Measurements from ENCODE around the gene COL6A3. TPM values are rescaled to one million over a fixed set of nuclear protein-coding genes. Genes with fewer than 3 reads are reported as not detected.

Gene COL6A3
- total and polyA plus RNA-seq, 2 of the 13 experiments (the other 11 are each of a cell fraction or from before 2014, with no cell fraction given), result 0.03 TPM; not detected in 1

DNA sequence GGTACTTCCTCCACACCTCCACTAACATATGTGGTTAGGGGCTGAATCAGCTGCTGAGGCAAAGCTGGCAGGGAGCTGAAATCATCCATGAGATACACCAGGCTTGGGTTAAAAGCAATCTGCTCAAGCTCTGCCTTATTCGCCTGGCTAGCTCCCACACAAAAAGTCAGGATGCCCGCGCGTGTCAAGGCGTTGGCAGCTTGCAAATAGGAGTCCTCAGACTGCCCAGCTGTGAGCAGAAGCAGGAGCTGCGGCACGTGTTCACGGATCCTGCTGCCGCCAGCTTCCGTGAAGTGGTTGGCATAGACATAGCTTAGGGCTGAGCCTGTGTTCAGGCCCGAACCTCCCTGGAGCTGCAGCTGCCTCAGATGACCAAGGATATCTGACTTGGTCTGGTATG, 35.3 kb downstream of the COL6A3 start:
- FAIRE-seq, result no peak
- 42% methylated on average over 10 of the region's 11 CpGs for WGBS (ENCODE audit: low lambda C conversion rate)
- Histone ChIP-seq H4K20me1 (ENCODE audit: insufficient read depth, low read length) (no peaks in the 10 kb centered on the region), H2AFZ (ENCODE audit: low read length) (no peak overlapping the region), H3K36me3 (replicated peaks in 1 of 2; ENCODE audit: control insufficient read depth in 1 of 2, insufficient read depth in 2 of 2, low read length in 2 of 2) (no peaks in the 10 kb centered on the region), H3K4me2 (ENCODE audit: low read depth, low read length) (no peak overlapping the region), H3K27ac (ENCODE audit: extremely low read length, insufficient read depth, low read length) (no peak overlapping the region), H3K9me3 (ENCODE audit: low read length) (no peaks in the 10 kb centered on the region), H3K79me2 (ENCODE audit: insufficient read depth, low read length) (no peaks in the 10 kb centered on the region), H3K4me1 (ENCODE audit: insufficient read depth, low read length) (no peaks in the 10 kb centered on the region), H3K27me3 (ENCODE audit: control insufficient read depth in 1 of 2, insufficient read depth in 2 of 2, low read length in 2 of 2) (peaks cover 9 to 71% of the 10 kb centered on the region in 2 experiments), H3K9ac (ENCODE audit: insufficient read depth, low read depth, low read length) (no peak overlapping the region), H3K4me3 (replicated peaks in 1 of 3; ENCODE audit: insufficient read depth in 1 of 3, low read depth in 2 of 3, low read length in 3 of 3) (no peak overlapping the region)
- no peak for TF ChIP-seq NFKBIZ (CRISPR knock-in tag; IDR thresholded peaks at IDR 0.05)
- no peak for TF ChIP-seq ZUFSP (CRISPR knock-in tag; IDR thresholded peaks at IDR 0.05; ENCODE audit: borderline replicate concordance)
- no peak for TF ChIP-seq NR2F1 (CRISPR knock-in tag; IDR thresholded peaks at IDR 0.05)
- TF ChIP-seq, protein P1, sequence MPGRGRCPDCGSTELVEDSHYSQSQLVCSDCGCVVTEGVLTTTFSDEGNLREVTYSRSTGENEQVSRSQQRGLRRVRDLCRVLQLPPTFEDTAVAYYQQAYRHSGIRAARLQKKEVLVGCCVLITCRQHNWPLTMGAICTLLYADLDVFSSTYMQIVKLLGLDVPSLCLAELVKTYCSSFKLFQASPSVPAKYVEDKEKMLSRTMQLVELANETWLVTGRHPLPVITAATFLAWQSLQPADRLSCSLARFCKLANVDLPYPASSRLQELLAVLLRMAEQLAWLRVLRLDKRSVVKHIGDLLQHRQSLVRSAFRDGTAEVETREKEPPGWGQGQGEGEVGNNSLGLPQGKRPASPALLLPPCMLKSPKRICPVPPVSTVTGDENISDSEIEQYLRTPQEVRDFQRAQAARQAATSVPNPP (CRISPR knock-in tag; IDR thresholded peaks at IDR 0.05), result no peak
- no peak for TF ChIP-seq HMG20B (CRISPR knock-in tag; conservative IDR thresholded peaks at IDR 0.05)
- TF ChIP-seq GTF2F1 (IDR thresholded peaks at IDR 0.05; ENCODE audit: low read length), result no peak
- no peak for TF ChIP-seq ZNF724P (CRISPR knock-in tag; IDR thresholded peaks at IDR 0.05; ENCODE audit: borderline replicate concordance)
- no peak for DNase-seq (ENCODE audit: low spot score)
- ATAC-seq, result no peak
- intact Hi-C loops (cut with micrococcal nuclease; ENCODE audit: unreplicated experiment), result no loop called here
- in situ Hi-C loops (cut with HindIII; ENCODE audit: extremely low pct_ligation_motif_present, low pct_unique_long_range_greater_than_20kb), result no loop called here
- no TSS peak for BruUV-seq (replicated peaks)
- ChIA-PET CTCF (ENCODE audit: low intra/inter-chr PET ratio, low total read pairs) (no interaction called here), POLR2A (no interaction called here)

Measured in HepG2 (cell line).